Measurements from ENCODE around the gene USP9Y. TPM values are rescaled to one million over a fixed set of nuclear protein-coding genes. Genes with fewer than 3 reads are reported as not detected.

The USP9Y gene
- total RNA-seq, 4 donors from 2014 or later = 6.8 to 11.1 TPM; not detected in 2

GRCh38 chrY:12744091-12744490 is 43.1 kb downstream of the USP9Y start:
- H3K4me1 ChIP-seq = no peaks in the 10 kb centered on the region
- no peak for TF ChIP-seq POLR2A (IDR thresholded peaks at IDR 0.05)
- no peak for TF ChIP-seq CTCF (IDR thresholded peaks at IDR 0.05)
- no peaks in the 10 kb centered on the region for H3K9me3 ChIP-seq
- DNase-seq = no peak
- H3K27me3 ChIP-seq = no peaks in the 10 kb centered on the region
- no peak overlapping the region for H3K4me3 ChIP-seq
- no peaks in the 10 kb centered on the region for H3K36me3 ChIP-seq
- H3K27ac ChIP-seq = no peak overlapping the region

- no peak for DNase-seq
- Histone ChIP-seq H3K27ac (no peak overlapping the region), H3K4me3 (no peak overlapping the region), H3K9me3 (no peaks in the 10 kb centered on the region), H3K36me3 (no peaks in the 10 kb centered on the region), H3K4me1 (no peaks in the 10 kb centered on the region), H3K27me3 (no peaks in the 10 kb centered on the region)
- TF ChIP-seq CTCF (IDR thresholded peaks at IDR 0.05) (no peak), POLR2A (IDR thresholded peaks at IDR 0.05) (no peak)
These were observed 48.3 kb downstream of the USP9Y start for GRCh38 chrY:12749293-12749692.

- TF ChIP-seq CTCF (IDR thresholded peaks at IDR 0.05) (no peak), POLR2A (IDR thresholded peaks at IDR 0.05) (no peak)
- Histone ChIP-seq H3K27me3 (no peaks in the 10 kb centered on the region), H3K4me3 (no peak overlapping the region), H3K9me3 (no peaks in the 10 kb centered on the region), H3K4me1 (no peaks in the 10 kb centered on the region), H3K27ac (no peak overlapping the region), H3K36me3 (no peaks in the 10 kb centered on the region)
- DNase-seq = no peak
These were observed 51.8 kb downstream of the USP9Y start for GRCh38 chrY:12752856-12753255.

- Histone ChIP-seq H3K36me3 (no peaks in the 10 kb centered on the region), H3K27ac (no peak overlapping the region), H3K4me1 (no peaks in the 10 kb centered on the region), H3K27me3 (no peaks in the 10 kb centered on the region), H3K4me3 (no peak overlapping the region), H3K9me3 (no peaks in the 10 kb centered on the region)
- TF ChIP-seq CTCF (IDR thresholded peaks at IDR 0.05) = no peak
- no peak for TF ChIP-seq POLR2A (IDR thresholded peaks at IDR 0.05)
- no peak for DNase-seq
These were observed 55.0 kb downstream of the USP9Y start for GRCh38 chrY:12756021-12756420.

- Histone ChIP-seq H3K36me3 (no peaks in the 10 kb centered on the region), H3K27ac (no peak overlapping the region), H3K4me1 (no peaks in the 10 kb centered on the region), H3K27me3 (no peaks in the 10 kb centered on the region), H3K4me3 (no peak overlapping the region), H3K9me3 (no peaks in the 10 kb centered on the region)
- DNase-seq = no peak
- no peak for TF ChIP-seq CTCF (IDR thresholded peaks at IDR 0.05)
- no peak for TF ChIP-seq POLR2A (IDR thresholded peaks at IDR 0.05)
These were observed 64.9 kb downstream of the USP9Y start for GRCh38 chrY:12765976-12766375.

GRCh38 chrY:12784521-12784920 is 83.5 kb downstream of the USP9Y start:
- DNase-seq = no peak
- no peaks in the 10 kb centered on the region for H3K9me3 ChIP-seq
- no peaks in the 10 kb centered on the region for H3K4me1 ChIP-seq
- no peaks in the 10 kb centered on the region for H3K27me3 ChIP-seq
- H3K36me3 ChIP-seq = no peaks in the 10 kb centered on the region
- H3K4me3 ChIP-seq = no peak overlapping the region
- TF ChIP-seq POLR2A (IDR thresholded peaks at IDR 0.05) (no peak), CTCF (IDR thresholded peaks at IDR 0.05) (no peak)
- no peak overlapping the region for H3K27ac ChIP-seq

Measured in Peyer's patch (tissue), 4 donors.